H1 (cell line): Measurements from ENCODE around the gene IL5RA. TPM values are rescaled to one million over a fixed set of nuclear protein-coding genes. Genes with fewer than 3 reads are reported as not detected.

Experiments
- CTCF ChIA-PET: fragments of 300-600 bp; sonication (Branson Sonifier 250); formaldehyde crosslinking; loops from one replicate; lab custom pipeline; 2021; ENCODE audit not compliant: partially characterized antibody; lab: Charles Lee
- POLR2A ChIA-PET: fragments of 300-600 bp; sonication (Branson Sonifier 250); formaldehyde crosslinking; loops from one replicate; lab custom pipeline; 2021; ENCODE audit warnings: inconsistent platforms; ENCODE audit not compliant: partially characterized antibody; lab: Charles Lee
- DNase-seq, 2 experiments: peaks; one replicate each; pipeline versions ENCODE4 v3.0.0 to v3.0.0-alpha.2; 2010 to 2022; ENCODE audit warnings: low spot score in 2 of 2, low read depth in 1 of 2, mixed read lengths in 1 of 2
- FAIRE-seq: peaks from 2 replicates; lab custom pipeline; 2011; peaks lifted over from hg19 to GRCh38; lab: Jason Lieb, UNC
- H2AFZ ChIP-seq: 2 replicates; pipeline ENCODE4 v1.8.1; 2012; ENCODE audit warnings: low read length, inconsistent platforms
- H2AK5ac ChIP-seq: 2 replicates; pipeline ENCODE4 v1.6.1; 2013; ENCODE audit warnings: low read depth, low read length
- H2BK120ac ChIP-seq: replicated peaks from 2 replicates; pipeline ENCODE3; 2013; ENCODE audit warnings: low read depth, low read length, inconsistent platforms
- H2BK12ac ChIP-seq: 2 replicates; pipeline ENCODE4 v1.6.1; 2013; ENCODE audit warnings: low read depth, low read length
- H2BK15ac ChIP-seq: 2 replicates; pipeline ENCODE4 v1.6.1; 2013; ENCODE audit warnings: low read length
- H2BK20ac ChIP-seq: 2 replicates; pipeline ENCODE4 v1.6.1; 2013; ENCODE audit warnings: low read length
- H2BK5ac ChIP-seq: 2 replicates; pipeline ENCODE4 v1.6.1; 2013; ENCODE audit warnings: low read depth, low read length
- H3K14ac ChIP-seq: 2 replicates; pipeline ENCODE4 v1.6.1; 2013; ENCODE audit warnings: inconsistent platforms; ENCODE audit not compliant: insufficient read length
- H3K18ac ChIP-seq: 2 replicates; pipeline ENCODE4 v1.6.1; 2013; ENCODE audit warnings: low read length; ENCODE audit errors: extremely low read depth
- H3K23ac ChIP-seq: 2 replicates; pipeline ENCODE4 v1.6.1; 2013; ENCODE audit warnings: inconsistent platforms; ENCODE audit not compliant: insufficient read length
- H3K23me2 ChIP-seq: 2 replicates; pipeline ENCODE4 v1.6.1; 2013; ENCODE audit warnings: low read depth, low read length
- H3K27ac ChIP-seq: 2 replicates; pipeline ENCODE4 v1.6.1; 2011; ENCODE audit warnings: low read depth, low read length, inconsistent platforms
- H3K27me3 ChIP-seq, 4 experiments: replicated peaks in 1 of 4; 1 replicate in 1 of 4; 2 replicates in 3 of 4; pipeline versions ENCODE4 v1.6.1 to v1.8.1; 2011 to 2013; ENCODE audit warnings: low read length in 3 of 4, mild to moderate bottlenecking in 3 of 4, inconsistent platforms in 2 of 4, mixed read lengths in 2 of 4, moderate library complexity in 1 of 4; ENCODE audit not compliant: control insufficient read depth in 3 of 4, insufficient read depth in 3 of 4; ENCODE audit errors: extremely low read depth in 1 of 4
- H3K36me3 ChIP-seq, 4 experiments: 2 replicates each; pipeline versions ENCODE4 v1.6.1 to v1.8.1; 2011 to 2013; ENCODE audit warnings: mild to moderate bottlenecking in 4 of 4, low read length in 3 of 4, moderate library complexity in 2 of 4, control low read depth in 1 of 4, inconsistent platforms in 1 of 4; ENCODE audit not compliant: insufficient read depth in 4 of 4, control insufficient read depth in 2 of 4
- H3K4ac ChIP-seq: replicated peaks from 2 replicates; pipeline ENCODE3; 2013; ENCODE audit warnings: low read length, low read depth, mixed read lengths, inconsistent platforms; ENCODE audit not compliant: insufficient read length
- H3K4me1 ChIP-seq, 4 experiments: replicated peaks in 1 of 4; 1 replicate in 1 of 4; 2 replicates in 3 of 4; pipeline versions ENCODE4 v1.6.1 to v1.8.1; 2011 to 2013; ENCODE audit warnings: low read length in 3 of 4, inconsistent platforms in 2 of 4, mixed read lengths in 1 of 4; ENCODE audit not compliant: insufficient read depth in 4 of 4, control insufficient read depth in 3 of 4
- H3K4me2 ChIP-seq, 2 experiments: 2 replicates each; pipeline versions ENCODE4 v1.6.1 to v1.8.1; 2011 to 2013; ENCODE audit warnings: low read depth in 2 of 2, low read length in 2 of 2, control low read depth in 1 of 2, inconsistent platforms in 1 of 2, mild to moderate bottlenecking in 1 of 2; ENCODE audit not compliant: insufficient read depth in 1 of 2
- H3K4me3 ChIP-seq, 4 experiments: fragments of 200-600, 300-600 bp in 1 of 4; sonication (generic), shearing (Covaris generic), sonication (Bioruptor Twin) in 1 of 4; 2 replicates each; pipeline versions ENCODE4 v1.5.1 to v1.8.1; 2011 to 2016; ENCODE audit warnings: low read length in 4 of 4, low read depth in 3 of 4, control low read depth in 2 of 4, inconsistent platforms in 2 of 4, mild to moderate bottlenecking in 2 of 4, mixed read lengths in 1 of 4, moderate library complexity in 1 of 4; ENCODE audit not compliant: insufficient read depth in 2 of 4; ENCODE audit errors: extremely low read depth in 1 of 4
- H3K56ac ChIP-seq: replicated peaks from 2 replicates; pipeline ENCODE3; 2013; ENCODE audit warnings: low read depth, mild to moderate bottlenecking, mixed read lengths, low read length, inconsistent platforms; ENCODE audit not compliant: insufficient read length
- H3K79me1 ChIP-seq: 2 replicates; pipeline ENCODE4 v1.6.1; 2013; ENCODE audit warnings: low read depth, low read length, control low read depth
- H3K79me2 ChIP-seq, 2 experiments: 2 replicates each; pipeline versions ENCODE4 v1.6.1 to v1.8.1; 2012 to 2013; ENCODE audit warnings: low read length in 2 of 2, mild to moderate bottlenecking in 2 of 2, inconsistent platforms in 1 of 2; ENCODE audit not compliant: insufficient read depth in 2 of 2, control insufficient read depth in 1 of 2
- H3K9ac ChIP-seq, 4 experiments: replicated peaks in 1 of 4; 1 replicate in 1 of 4; 2 replicates in 3 of 4; pipeline versions ENCODE4 v1.6.1 to v1.8.1; 2011 to 2013; ENCODE audit warnings: low read depth in 3 of 4, low read length in 3 of 4, control low read depth in 2 of 4, mild to moderate bottlenecking in 2 of 4, moderate library complexity in 2 of 4, inconsistent platforms in 1 of 4; ENCODE audit errors: extremely low read depth in 1 of 4
- H3K9me3 ChIP-seq, 2 experiments: 2 replicates each; pipeline versions ENCODE4 v1.6.1 to v1.8.1; 2012 to 2013; ENCODE audit warnings: mild to moderate bottlenecking in 2 of 2, moderate library complexity in 2 of 2, control low read depth in 1 of 2, inconsistent platforms in 1 of 2, low read depth in 1 of 2, low read length in 1 of 2, mixed read lengths in 1 of 2; ENCODE audit not compliant: insufficient read depth in 2 of 2
- H4K20me1 ChIP-seq, 2 experiments: replicated peaks in 1 of 2; 2 replicates each; pipeline versions ENCODE3 to v1.8.1; 2011 to 2013; ENCODE audit warnings: inconsistent platforms in 2 of 2, low read length in 2 of 2, mild to moderate bottlenecking in 1 of 2; ENCODE audit not compliant: insufficient read depth in 2 of 2, control insufficient read depth in 1 of 2
- H4K5ac ChIP-seq: 2 replicates; pipeline ENCODE4 v1.6.1; 2013; ENCODE audit warnings: low read length, low read depth, mixed read lengths, inconsistent platforms; ENCODE audit not compliant: insufficient read length
- H4K8ac ChIP-seq: 2 replicates; pipeline ENCODE4 v1.8.0; 2013; ENCODE audit warnings: mild to moderate bottlenecking, moderate library complexity, low read length, inconsistent platforms; ENCODE audit not compliant: insufficient read depth; ENCODE audit errors: extremely low read depth
- H4K91ac ChIP-seq: replicated peaks from 2 replicates; pipeline ENCODE3; 2013; ENCODE audit warnings: low read length, mixed read lengths, inconsistent platforms; ENCODE audit not compliant: insufficient read length
- BACH1 ChIP-seq: IDR thresholded peaks from 2 replicates; pipeline ENCODE4 v1.6.1; 2012; ENCODE audit warnings: low read length, improper control_type of control experiment
- BCL11A ChIP-seq, 2 experiments: IDR thresholded peaks; one replicate each; pipeline ENCODE4 v1.6.1; 2011; ENCODE audit warnings: low read depth in 2 of 2, low read length in 2 of 2, mild to moderate bottlenecking in 2 of 2
- BRCA1 ChIP-seq: IDR thresholded peaks from 2 replicates; pipeline ENCODE4 v1.6.1; 2012; ENCODE audit warnings: low read depth, low read length, improper control_type of control experiment
- CHD1 ChIP-seq: IDR thresholded peaks from 2 replicates; pipeline ENCODE4 v1.6.1; 2012; ENCODE audit warnings: low read depth, low read length, improper control_type of control experiment
- CTBP2 ChIP-seq: IDR thresholded peaks from 2 replicates; pipeline ENCODE4 v1.7.0; 2011; ENCODE audit warnings: borderline replicate concordance, mild to moderate bottlenecking, moderate library complexity, mixed read lengths, low read length; ENCODE audit not compliant: insufficient read depth, insufficient read length
- EGR1 ChIP-seq: IDR thresholded peaks from 2 replicates; pipeline ENCODE4 v1.6.1; 2011; ENCODE audit warnings: low read depth, low read length, borderline replicate concordance
- FOSL1 ChIP-seq: IDR thresholded peaks from 2 replicates; pipeline ENCODE4 v1.6.1; 2011; ENCODE audit warnings: mild to moderate bottlenecking, low read depth, low read length, moderate library complexity; ENCODE audit not compliant: insufficient read depth
- HDAC2 ChIP-seq, 2 experiments: fragments of 300-600 bp in 1 of 2; sonication (generic) in 1 of 2; IDR thresholded peaks; 2 replicates each; pipeline ENCODE4 v1.6.1; 2011 to 2012; ENCODE audit warnings: low read depth in 2 of 2, low read length in 2 of 2, mild to moderate bottlenecking in 2 of 2, moderate library complexity in 2 of 2, borderline replicate concordance in 1 of 2, inconsistent platforms in 1 of 2
- KDM5A ChIP-seq: fragments of 200-600 bp; IDR thresholded peaks from 2 replicates; pipeline ENCODE4 v1.7.1; 2012; ENCODE audit warnings: mild to moderate bottlenecking, low read length, inconsistent platforms, mixed read lengths
- MAFK ChIP-seq: IDR thresholded peaks from 2 replicates; pipeline ENCODE4 v1.6.1; 2012; ENCODE audit warnings: low read depth, mild to moderate bottlenecking, improper control_type of control experiment, low read length
- NRF1 ChIP-seq: IDR thresholded peaks from 2 replicates; pipeline ENCODE4 v1.6.1; 2011; ENCODE audit warnings: mild to moderate bottlenecking, low read depth, low read length, improper control_type of control experiment
- RNF2 ChIP-seq: fragments of 200-900, 300-1000 bp; sonication (generic); IDR thresholded peaks from 2 replicates; pipeline ENCODE4 v1.7.1; 2016; ENCODE audit warnings: borderline replicate concordance, low read depth, mild to moderate bottlenecking, antibody characterized with exemption, low read length; ENCODE audit not compliant: poor library complexity, severe bottlenecking; ENCODE audit errors: missing control alignments
- SIX5 ChIP-seq: IDR thresholded peaks from 2 replicates; pipeline ENCODE4 v1.6.1; 2011; ENCODE audit warnings: mild to moderate bottlenecking, low read depth, low read length
- SP2 ChIP-seq: IDR thresholded peaks from 2 replicates; pipeline ENCODE4 v1.6.1; 2012; ENCODE audit warnings: mild to moderate bottlenecking, low read length, inconsistent platforms
- SUZ12 ChIP-seq: fragments of 200-600 bp; sonication (generic); IDR thresholded peaks from 2 replicates; pipeline ENCODE4 v1.6.1; 2012; ENCODE audit warnings: mild to moderate bottlenecking, inconsistent platforms, low read length, moderate library complexity, mixed read lengths
- polyA plus RNA-seq, 7 experiments: library from polyadenylated mRNA; depleted of rRNA in 3 of 7; stranded (reverse) in 5 of 7; unstranded in 2 of 7; fragments of >200 nt in 5 of 7; fragments of 200-250 nt in 2 of 7; gene quantifications; 1 replicate in 5 of 7; 2 replicates in 1 of 7; 4 replicates in 1 of 7; pipeline versions ENCODE4 v1.2.1 to v1.2.3, GENCODE V29; 2011 to 2013; ENCODE audit warnings: missing spikeins in 2 of 7, mixed read lengths in 2 of 7
- total RNA-seq: library from RNA; stranded (reverse); fragmentation: NEBNext Ultra II Directional; extraction: Animal tissue kit (Norgen Biotek cat#: 25700); gene quantifications from 2 replicates; pipeline ENCODE4 v1.2.1, GENCODE V29; 2021

The IL5RA gene
- total and polyA plus RNA-seq, 2 of the 8 experiments (the other 6 are each of a cell fraction or from before 2014, with no cell fraction given): not detected

DNA sequence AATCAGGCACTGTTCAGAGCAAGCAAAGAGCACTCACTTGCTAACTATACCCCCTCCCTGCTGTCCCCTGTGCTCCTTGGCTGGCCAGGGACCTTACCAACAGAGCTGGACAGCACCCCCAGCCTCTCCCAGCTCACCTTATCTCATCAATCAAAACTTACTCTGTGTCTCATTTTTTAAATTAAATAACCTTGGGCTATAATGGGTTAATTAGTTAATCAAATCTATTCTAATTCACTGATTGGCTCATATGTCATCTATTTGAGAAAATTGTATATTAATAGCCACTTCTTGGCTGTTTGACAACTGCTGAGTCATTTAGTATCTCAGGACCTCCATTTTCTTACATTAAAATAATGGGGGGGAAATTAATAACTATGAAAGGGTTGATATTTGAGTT, 22.9 kb downstream of the IL5RA start:
- DNase-seq: no peak
- H2BK20ac ChIP-seq: no peak overlapping the region
- no peaks in the 10 kb centered on the region for H3K36me3 ChIP-seq
- no peak overlapping the region for H4K91ac ChIP-seq
- H3K9me3 ChIP-seq: no peaks in the 10 kb centered on the region
- H3K18ac ChIP-seq: no peak overlapping the region
- H3K27me3 ChIP-seq: no peaks in the 10 kb centered on the region
- H3K79me1 ChIP-seq: no peaks in the 10 kb centered on the region
- no peak overlapping the region for H3K4me3 ChIP-seq
- no peak overlapping the region for H2AFZ ChIP-seq
- H4K8ac ChIP-seq: no peak overlapping the region
- ChIA-PET CTCF (no interaction called here), POLR2A (no interaction called here)
- H2BK12ac ChIP-seq: no peak overlapping the region
- H3K4me1 ChIP-seq: peaks cover 0 to 4% (median 1%) of the 10 kb centered on the region in 4 experiments; a peak in 3 of 7 replicates
- no peak overlapping the region for H2BK5ac ChIP-seq
- no peak overlapping the region for H2AK5ac ChIP-seq
- no peak overlapping the region for H4K5ac ChIP-seq
- H2BK15ac ChIP-seq: no peak overlapping the region
- H4K20me1 ChIP-seq: no peaks in the 10 kb centered on the region
- H3K79me2 ChIP-seq: no peaks in the 10 kb centered on the region
- no peaks in the 10 kb centered on the region for H3K23me2 ChIP-seq
- no peak overlapping the region for H3K14ac ChIP-seq
- no peak overlapping the region for H2BK120ac ChIP-seq
- H3K4me2 ChIP-seq: no peak overlapping the region
- H3K56ac ChIP-seq: no peak overlapping the region
- TF ChIP-seq CTBP2: no peak
- TF ChIP-seq EGR1: no peak
- TF ChIP-seq RNF2: no peak
- no peak for TF ChIP-seq KDM5A
- TF ChIP-seq BCL11A (IDR thresholded peaks at IDR 0.05; ENCODE audit: low read depth in 2 of 2, low read length in 2 of 2): no peak
- TF ChIP-seq FOSL1: no peak
- no peak for TF ChIP-seq MAFK
- TF ChIP-seq BACH1: no peak
- TF ChIP-seq SIX5: no peak
- TF ChIP-seq SP2: no peak
- TF ChIP-seq HDAC2 (IDR thresholded peaks at IDR 0.05; ENCODE audit: borderline replicate concordance in 1 of 2, low read depth in 2 of 2, low read length in 2 of 2): no peak
- no peak for TF ChIP-seq BRCA1
- TF ChIP-seq CHD1: no peak
- no peak for TF ChIP-seq SUZ12
- no peak for TF ChIP-seq NRF1
- no peak overlapping the region for H3K4ac ChIP-seq
- H3K9ac ChIP-seq: no peak overlapping the region
- H3K23ac ChIP-seq: no peak overlapping the region
- FAIRE-seq: no peak
- no peak overlapping the region for H3K27ac ChIP-seq
